Spleen (tissue), 11 donors: ENCODE results near the gene MXRA7. TPM values are rescaled to one million over a fixed set of nuclear protein-coding genes. Genes with fewer than 3 reads are reported as not detected.

Source experiments
- DNase-seq: peaks from one replicate; pipeline ENCODE4 v3.0.0-alpha.2; 2020
- H3K27ac ChIP-seq, 8 donors: fragments of 200-600 bp; sonication (generic) in 7 of 8; 1 replicate in 4 of 8; 2 replicates in 4 of 8; pipeline versions ENCODE4 v1.5.0 to v1.8.0; 2016 to 2021; ENCODE audit warnings: inconsistent platforms in 4 of 8, mild to moderate bottlenecking in 4 of 8, moderate library complexity in 1 of 8
- H3K27me3 ChIP-seq, 7 donors: fragments of 200-600 bp; sonication (generic) in 6 of 7; replicated peaks in 1 of 7; 1 replicate in 4 of 7; 2 replicates in 3 of 7; pipeline versions ENCODE4 v1.5.0 to v1.8.0; 2016 to 2021; ENCODE audit warnings: inconsistent platforms in 3 of 7, mild to moderate bottlenecking in 1 of 7
- H3K36me3 ChIP-seq, 6 donors: fragments of 200-600 bp; sonication (generic) in 5 of 6; 1 replicate in 4 of 6; 2 replicates in 2 of 6; pipeline versions ENCODE4 v1.5.0 to v1.8.0; 2016 to 2021; ENCODE audit warnings: inconsistent platforms in 2 of 6
- H3K4me1 ChIP-seq, 6 donors: fragments of 200-600 bp; sonication (generic) in 5 of 6; 1 replicate in 3 of 6; 2 replicates in 3 of 6; pipeline versions ENCODE4 v1.5.0 to v1.8.0; 2016 to 2021; ENCODE audit warnings: inconsistent platforms in 3 of 6
- H3K4me3 ChIP-seq, 8 donors: fragments of 200-600 bp; sonication (generic) in 7 of 8; 1 replicate in 4 of 8; 2 replicates in 4 of 8; pipeline versions ENCODE4 v1.5.0 to v1.8.0; 2016 to 2021; ENCODE audit warnings: inconsistent platforms in 4 of 8, mild to moderate bottlenecking in 4 of 8, moderate library complexity in 2 of 8
- H3K9me3 ChIP-seq, 8 donors: fragments of 200-600 bp; sonication (generic) in 7 of 8; 1 replicate in 4 of 8; 2 replicates in 4 of 8; pipeline versions ENCODE4 v1.5.0 to v1.8.0; 2016 to 2021; ENCODE audit warnings: inconsistent platforms in 4 of 8
- CTCF ChIP-seq, 11 experiments: fragments of 200-600 bp in 7 of 11; fragments of 450-650 bp in 4 of 11; sonication (generic) in 4 of 11; IDR thresholded peaks in 8 of 11; conservative IDR thresholded peaks in 3 of 11; 1 replicate in 7 of 11; 2 replicates in 4 of 11; pipeline versions ENCODE4 v1.4.0 to v1.8.0; 2016 to 2021; ENCODE audit warnings: antibody characterized with exemption in 11 of 11, inconsistent platforms in 4 of 11, mild to moderate bottlenecking in 1 of 11
- POLR2A ChIP-seq, 3 donors: fragments of 450-650 bp; IDR thresholded peaks; one replicate each; pipeline ENCODE4 v1.5.1; 2017; ENCODE audit warnings: antibody characterized with exemption in 3 of 3, mild to moderate bottlenecking in 1 of 3
- POLR2AphosphoS5 ChIP-seq, 3 donors: sonication (generic); formaldehyde crosslinking; IDR thresholded peaks; one replicate each; pipeline ENCODE4 v1.5.1; 2017; ENCODE audit warnings: antibody characterized with exemption in 3 of 3
- WGBS, 5 donors: extraction: QIAGEN DNeasy Blood & Tissue Kit in 3 of 5; methylation state at CpG; one replicate each; pipeline versions ENCODE4 v1.1.5 to v1.1.7; 2013 to 2018; 5-methylcytosine and 5-hydroxymethylcytosine counted together
- intact Hi-C: fragments of 100-400 bp; cut with DNase I; formaldehyde crosslinking; loops from one replicate; pipeline ENCODE4 v1.15.0; 2023; ENCODE audit warnings: low total_unique reads
- polyA plus RNA-seq, 3 donors: library from polyadenylated mRNA; stranded (reverse); fragments of 200-250 nt; gene quantifications; one replicate each; pipeline ENCODE4 v1.2.1, GENCODE V29; 2013
- total RNA-seq, 7 donors: library from RNA; depleted of rRNA in 3 of 7; stranded (reverse); fragments of >200 nt in 3 of 7; fragmentation: NEBNext Ultra II Directional in 4 of 7; extraction: Animal tissue kit (Norgen Biotek cat#: 25700) in 4 of 7; gene quantifications; one replicate each; pipeline versions ENCODE4 v1.1.0 to v1.2.1, GENCODE V29; 2016 to 2021
- donor health status: healthy with polysubstance abuse.
- donor health status: DM: no; HTN: no; CAD: no; lungs with moderate emphysema.
- donor health status: DM: no; HTN: no; CAD: no.
- donor health status: Bipolar disorder and iron deficiency.
- donor health status: healthy.
- donor health status: DM: no; HTN: no; CAD: no.
- donor health status: DM: yes; HTN: yes; CAD: no.

The MXRA7 gene
- total and polyA plus RNA-seq, 10 donors: 37.8 to 172 (median 117) TPM

GRCh38 chr17:76753061-76753961 lies 42.5 kb upstream of the MXRA7 start:
- DNase-seq: no peak
- peaks cover 0 to 96% (median 28%) of the 10 kb centered on the region in 6 donors for H3K36me3 ChIP-seq

GRCh38 chr17:76752006-76752405 lies 41.2 kb upstream of the MXRA7 start:
- TF ChIP-seq POLR2AphosphoS5 (IDR thresholded peaks at IDR 0.05): no peak
- TF ChIP-seq CTCF (IDR thresholded peaks at IDR 0.05 in 8 of 11, conservative IDR thresholded peaks at IDR 0.05 in 3 of 11): no peak
- no peak for TF ChIP-seq POLR2A (IDR thresholded peaks at IDR 0.05)
- intact Hi-C loops: no loop called here
- 66 to 84% (median 76%) methylated on average over 4 of the region's 4 CpGs for WGBS, 5 donors
- Histone ChIP-seq H3K4me1 (peaks cover 0 to 39% (median 3%) of the 10 kb centered on the region in 6 donors), H3K4me3 (no peak overlapping the region), H3K9me3 (no peaks in the 10 kb centered on the region), H3K36me3 (peaks cover 0 to 96% (median 22%) of the 10 kb centered on the region in 6 donors), H3K27me3 (no peaks in the 10 kb centered on the region), H3K27ac (peak overlapping the region in 3 of 8 donors; percentile 63 to 77 (median 68))
- no peak for DNase-seq

More at GRCh38 chr17:76753061-76753961, 42.5 kb upstream of the MXRA7 start:
- TF ChIP-seq CTCF (IDR thresholded peaks at IDR 0.05 in 8 of 11, conservative IDR thresholded peaks at IDR 0.05 in 3 of 11): no peak
- no peak for TF ChIP-seq POLR2AphosphoS5 (IDR thresholded peaks at IDR 0.05)
- TF ChIP-seq POLR2A (IDR thresholded peaks at IDR 0.05): no peak
- Histone ChIP-seq H3K9me3 (no peaks in the 10 kb centered on the region), H3K27me3 (no peaks in the 10 kb centered on the region), H3K4me1 (peaks cover 0 to 35% (median 3%) of the 10 kb centered on the region in 6 donors), H3K27ac (peak overlapping the region in 7 of 8 donors; percentile 16 to 77 (median 53)), H3K4me3 (peak overlapping the region in 3 of 8 donors; percentile 1 to 29 (median 10))
- intact Hi-C loops: no loop called here
- WGBS, 5 donors: 68 to 74% (median 71%) methylated on average over 12 of the region's 12 CpGs

GRCh38 chr17:76751416-76751993 lies 40.7 kb upstream of the MXRA7 start:
- Histone ChIP-seq H3K27ac (peak overlapping the region in 3 of 8 donors; percentile 63 to 77 (median 68)), H3K27me3 (no peaks in the 10 kb centered on the region), H3K36me3 (peaks cover 0 to 96% (median 21%) of the 10 kb centered on the region in 6 donors), H3K4me3 (no peak overlapping the region), H3K4me1 (peaks cover 0 to 39% (median 3%) of the 10 kb centered on the region in 6 donors), H3K9me3 (no peaks in the 10 kb centered on the region)
- WGBS, 5 donors: 88 to 95% (median 94%) methylated on average over 3 of the region's 3 CpGs
- no peak for TF ChIP-seq POLR2A (IDR thresholded peaks at IDR 0.05)
- TF ChIP-seq POLR2AphosphoS5 (IDR thresholded peaks at IDR 0.05): no peak
- TF ChIP-seq CTCF (IDR thresholded peaks at IDR 0.05 in 8 of 11, conservative IDR thresholded peaks at IDR 0.05 in 3 of 11): no peak
- intact Hi-C loops: no loop called here
- DNase-seq: no peak

- peaks cover 0 to 98% (median 28%) of the 10 kb centered on the region in 6 donors for H3K36me3 ChIP-seq
These were observed 37.9 kb upstream of the MXRA7 start for GRCh38 chr17:76748657-76749056.

More at GRCh38 chr17:76748657-76749056, 37.9 kb upstream of the MXRA7 start:
- WGBS, 5 donors: 90 to 100% (median 95%) methylated on average over 1 of the region's 1 CpG
- no peak for TF ChIP-seq CTCF (IDR thresholded peaks at IDR 0.05 in 8 of 11, conservative IDR thresholded peaks at IDR 0.05 in 3 of 11)
- TF ChIP-seq POLR2AphosphoS5 (IDR thresholded peaks at IDR 0.05): no peak
- no peak for TF ChIP-seq POLR2A (IDR thresholded peaks at IDR 0.05)
- no peak overlapping the region for H3K4me3 ChIP-seq
- H3K4me1 ChIP-seq: peaks cover 0 to 38% (median 1%) of the 10 kb centered on the region in 6 donors
- H3K27ac ChIP-seq: peak overlapping the region in 2 of 8 donors; percentile 27 to 41
- intact Hi-C loops: no loop called here
- no peaks in the 10 kb centered on the region for H3K27me3 ChIP-seq
- no peak for DNase-seq
- H3K9me3 ChIP-seq: no peaks in the 10 kb centered on the region
